GM23338 (cell line): ENCODE measurements around the gene INTS6L. TPM values are rescaled to one million over a fixed set of nuclear protein-coding genes. Genes with fewer than 3 reads are reported as not detected.

ENCODE experiments used
- CREB1 ChIP-seq: fragments of 250-450 bp; sonication (Bioruptor Pico); IDR thresholded peaks from 2 replicates; pipeline ENCODE4 v1.5.0; 2020; ENCODE audit warnings: low read depth, mild to moderate bottlenecking, moderate library complexity
- EZH2 ChIP-seq: fragments of 200-600 bp; sonication (generic); IDR thresholded peaks from one replicate; pipeline ENCODE4 v1.8.0; 2017; ENCODE audit warnings: antibody characterized with exemption, mild to moderate bottlenecking, low read depth; ENCODE audit not compliant: unreplicated experiment
- JUNB ChIP-seq: IDR thresholded peaks from one replicate; pipeline ENCODE4 v1.6.1; 2016; ENCODE audit warnings: antibody characterized with exemption; ENCODE audit not compliant: unreplicated experiment
- POLR2AphosphoS5 ChIP-seq: IDR thresholded peaks from 2 replicates; pipeline ENCODE4 v1.6.1; 2016; ENCODE audit warnings: antibody characterized with exemption, low read depth
- REST ChIP-seq: IDR thresholded peaks from one replicate; pipeline ENCODE4 v1.6.1; 2018; ENCODE audit warnings: antibody characterized with exemption; ENCODE audit not compliant: unreplicated experiment
- ZNF331 ChIP-seq: fragments of 250-450 bp; sonication (Bioruptor Pico); IDR thresholded peaks from 2 replicates; pipeline ENCODE4 v1.5.0; 2020; ENCODE audit warnings: low read depth, mild to moderate bottlenecking, moderate library complexity
- ZNF462 ChIP-seq: fragments of 250-450 bp; sonication (Bioruptor Pico); IDR thresholded peaks from 2 replicates; pipeline ENCODE4 v1.5.0; 2020; ENCODE audit warnings: mild to moderate bottlenecking, moderate library complexity
- polyA plus RNA-seq: library from polyadenylated mRNA; unstranded; fragments of >200 nt; fragmentation: Nextera tagmentation; extraction: Ambion mirVana; gene quantifications from 2 replicates; pipeline ENCODE4 v1.2.1, GENCODE V29; 2016
- total RNA-seq: library from RNA; depleted of rRNA; stranded (reverse); fragments of >200 nt; shearing (Covaris generic); gene quantifications from 2 replicates; pipeline ENCODE4 v1.2.3, GENCODE V29; 2014

INTS6L gene
- total and polyA plus RNA-seq, 2 experiments from 2014 or later: 4.5 to 6.4 TPM

GRCh38 chrX:135477576-135477975 lies 42.9 kb upstream of the INTS6L start (continued):
- TF ChIP-seq ZNF462 (CRISPR knock-in tag) (no peak), ZNF331 (no peak), CREB1 (CRISPR knock-in tag) (no peak), REST (peak; percentile 68), EZH2 (no peak), JUNB (no peak), POLR2AphosphoS5 (no peak)
